GM12873 (cell line): ENCODE data around the gene CEP83.

Experiments used
- CTCF ChIP-seq: IDR thresholded peaks from 2 replicates; pipeline ENCODE4 v1.5.1; 2012; ENCODE audit warnings: low read depth, mild to moderate bottlenecking, moderate library complexity, low read length, control low read depth; ENCODE audit not compliant: insufficient read depth; ENCODE audit errors: missing control alignments

The CEP83 gene

GRCh38 chr12:94260717-94261116, 198.9 kb downstream of the CEP83 start:
- no peak for TF ChIP-seq CTCF

GRCh38 chr12:94260017-94260416, 199.7 kb downstream of the CEP83 start:
- TF ChIP-seq CTCF = no peak

- no peak for TF ChIP-seq CTCF
Measured at GRCh38 chr12:94258593-94258992, 201.1 kb downstream of the CEP83 start.
